HG03521 (cell line): ENCODE results near the gene FUCA1.
"Not testable (repeated sequence)": the region's sequence is repeated elsewhere in the genome, so short reads cannot be mapped to it uniquely, and the experiment has no call there.

ENCODE experiments used
- ATAC-seq: cut with Tn5 transposase; IDR thresholded peaks from one replicate; pipeline ENCODE4 v1.9.1; 2021; ENCODE audit warnings: mild to moderate bottlenecking, moderate library complexity; ENCODE audit not compliant: unreplicated experiment

FUCA1 gene

DNA sequence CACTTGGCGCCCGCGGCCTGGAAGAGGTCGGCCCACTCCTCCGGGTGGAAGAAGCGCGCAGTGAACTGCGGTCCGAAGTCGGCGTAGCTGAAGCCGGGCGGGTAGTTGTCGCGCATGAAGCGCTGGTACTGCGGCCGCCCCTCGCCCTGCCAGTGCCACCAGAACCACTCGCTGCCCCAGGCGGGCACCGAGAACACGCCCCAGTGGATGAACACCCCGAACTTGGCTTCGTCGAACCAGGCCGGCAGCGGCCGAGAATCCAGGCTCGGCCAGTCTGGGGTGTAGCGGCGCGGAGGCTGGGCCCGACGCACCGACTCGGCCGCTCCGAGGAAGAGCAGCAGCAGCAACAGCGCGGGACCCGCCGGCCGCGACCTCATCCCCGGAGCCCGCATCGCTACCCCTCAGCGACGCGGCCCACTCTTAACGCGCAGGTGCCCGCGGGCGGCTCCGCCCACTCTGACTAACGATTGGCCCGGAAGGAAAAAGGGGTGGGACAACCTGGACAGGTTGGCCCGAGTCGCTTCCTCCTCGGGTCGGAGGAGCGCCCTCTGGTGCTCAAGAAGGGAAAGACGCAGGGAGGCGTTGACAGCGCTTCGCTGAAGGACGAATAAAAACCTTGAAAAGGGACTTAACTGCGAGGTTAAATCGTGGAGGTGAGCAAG, at the start of gene FUCA1:
FUCA1 (minus strand) TSS at position 396 of the 662 bp plus-strand sequence; CDS start at position 392, 4 bp downstream.
- ATAC-seq: peak; percentile 89

DNA sequence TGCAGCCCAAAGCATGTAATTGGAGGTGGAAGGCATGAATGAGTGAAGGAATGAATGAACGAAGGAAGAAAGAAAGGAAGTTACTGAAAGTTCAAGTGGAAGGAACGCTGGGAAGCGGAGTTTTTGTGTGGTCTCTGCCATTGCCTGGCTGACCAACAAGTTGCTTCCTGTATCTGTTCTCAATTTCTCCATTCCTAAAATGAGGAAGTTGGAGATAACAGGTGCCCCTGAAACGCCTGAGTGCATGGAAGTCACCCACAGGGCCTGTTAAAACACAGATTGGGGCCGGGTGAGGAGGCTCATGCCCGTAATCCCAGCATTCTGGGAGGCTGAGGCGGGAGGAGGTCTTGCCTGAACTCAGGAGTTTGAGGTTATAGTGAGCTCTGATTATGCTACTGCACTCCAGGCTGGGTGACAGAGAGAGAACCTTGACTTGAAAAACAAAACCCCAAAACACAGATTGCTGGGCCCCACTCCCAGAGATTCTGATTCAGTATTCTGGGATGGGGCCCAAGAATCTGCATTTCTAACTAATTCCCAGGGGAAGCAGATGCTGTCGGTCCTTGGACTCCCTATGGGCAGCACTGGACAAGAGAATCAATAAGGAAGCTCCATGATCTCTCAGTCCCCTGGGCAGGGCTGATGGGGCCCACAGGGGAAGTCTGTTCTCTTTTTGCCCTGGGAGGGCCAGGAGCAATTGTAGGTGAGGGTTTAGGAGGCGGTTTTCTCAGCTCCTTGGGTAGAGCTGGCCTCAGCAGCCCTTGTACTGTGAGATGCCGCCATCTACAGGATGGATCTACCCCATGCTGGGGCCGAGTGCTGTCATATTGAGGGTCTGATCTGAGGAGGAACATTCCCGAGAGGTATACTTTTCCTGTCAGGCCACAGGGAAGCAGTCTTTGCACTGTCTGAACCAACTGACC, 48.4 kb upstream of the FUCA1 start:
- peak; percentile 66 for ATAC-seq

DNA sequence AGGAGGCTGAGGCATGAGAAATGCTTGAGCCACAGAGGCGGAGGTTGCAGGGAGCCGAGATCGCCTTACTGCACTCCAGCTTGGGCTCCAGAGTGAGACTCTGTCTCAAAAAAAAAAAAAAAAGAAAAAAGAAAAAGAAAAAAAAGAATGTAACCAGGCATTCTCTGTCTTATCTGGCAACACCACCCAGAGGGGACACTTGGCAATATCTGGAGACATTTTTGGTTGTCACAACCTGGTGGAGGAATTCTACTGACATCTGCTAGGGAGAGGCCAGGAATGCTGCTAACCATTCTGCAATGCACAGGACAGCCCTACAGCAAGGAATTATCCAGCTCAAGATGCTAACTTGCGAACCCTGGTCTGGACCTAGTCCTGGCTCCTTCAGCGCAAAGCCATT, 47.4 kb upstream of the FUCA1 start:
- no peak for ATAC-seq

DNA sequence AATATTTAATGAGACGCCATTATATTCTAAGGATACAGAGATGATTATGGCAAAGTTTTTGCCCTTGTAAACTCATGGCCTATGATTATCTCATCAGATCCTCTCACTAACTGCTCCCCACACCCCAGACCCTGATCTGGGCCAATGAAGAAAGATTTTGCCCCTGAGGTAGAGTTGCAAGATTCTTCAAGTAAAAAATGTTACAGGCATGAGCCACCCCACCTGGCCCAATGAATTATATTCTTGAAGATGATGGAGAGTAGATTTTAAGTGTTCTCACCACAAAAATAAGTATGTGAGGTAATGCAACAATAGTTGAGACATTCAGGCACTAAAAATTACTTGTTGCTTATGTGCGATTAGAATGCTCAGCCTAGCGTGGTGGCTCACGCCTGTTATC, 46.8 kb upstream of the FUCA1 start:
- ATAC-seq: no peak

DNA sequence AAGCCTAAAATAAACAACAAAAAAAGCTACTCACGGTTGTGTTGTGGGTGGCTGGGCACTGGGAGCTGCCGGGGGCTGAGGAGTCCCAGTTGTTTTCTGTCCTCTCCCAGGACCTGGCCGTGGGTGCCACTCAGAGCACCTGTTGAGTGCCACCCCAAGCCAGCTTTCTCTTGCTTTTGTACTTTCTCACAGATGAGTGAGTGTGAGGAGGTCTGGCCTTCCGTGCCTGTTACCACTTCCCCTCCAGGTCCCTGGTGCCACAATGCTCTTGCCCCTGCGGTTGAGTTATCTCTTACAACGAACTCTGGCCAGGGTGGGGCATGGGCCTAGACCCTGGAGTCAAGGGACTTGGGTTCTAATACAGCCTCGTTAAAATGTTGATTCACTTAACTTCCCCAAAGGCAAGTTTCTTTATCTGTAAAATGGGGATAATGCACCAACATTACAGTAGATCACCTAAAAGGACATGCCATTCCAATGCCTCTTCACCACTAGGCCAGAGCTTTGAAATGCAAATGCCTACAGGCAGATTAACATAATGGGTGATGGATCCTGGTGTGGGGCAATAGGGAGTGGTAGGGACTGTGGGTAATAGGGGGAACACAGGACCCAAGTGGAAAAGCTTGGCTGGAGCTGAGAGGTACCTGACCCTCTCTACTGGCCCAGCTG, 45.3 kb upstream of the FUCA1 start, which contains the start of gene CNR2:
CNR2 (minus strand) TSS at position 151 of the 669 bp plus-strand sequence. CDS start 37,745 bp downstream, outside the sequence.
- ATAC-seq: no peak

DNA sequence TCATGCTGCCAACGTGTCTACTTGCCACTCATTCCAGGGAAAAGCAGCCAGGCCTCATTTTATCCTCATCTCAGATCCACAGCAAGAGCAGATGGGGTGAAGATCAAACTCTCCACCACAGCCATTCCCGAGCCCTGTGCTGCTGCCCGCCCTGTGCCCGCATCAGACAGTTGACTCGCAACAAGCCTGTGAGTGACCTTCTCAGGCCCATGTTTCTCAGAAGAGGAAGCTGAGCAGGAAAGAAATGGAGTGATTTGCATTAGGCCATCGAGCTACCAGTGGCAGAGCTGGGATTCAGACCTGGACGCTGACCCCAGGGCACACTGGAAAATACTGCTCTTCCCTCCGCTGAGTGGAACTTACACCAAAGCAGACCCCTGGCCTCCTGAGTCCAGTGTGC, 43.8 kb upstream of the FUCA1 start:
- no peak for ATAC-seq

DNA sequence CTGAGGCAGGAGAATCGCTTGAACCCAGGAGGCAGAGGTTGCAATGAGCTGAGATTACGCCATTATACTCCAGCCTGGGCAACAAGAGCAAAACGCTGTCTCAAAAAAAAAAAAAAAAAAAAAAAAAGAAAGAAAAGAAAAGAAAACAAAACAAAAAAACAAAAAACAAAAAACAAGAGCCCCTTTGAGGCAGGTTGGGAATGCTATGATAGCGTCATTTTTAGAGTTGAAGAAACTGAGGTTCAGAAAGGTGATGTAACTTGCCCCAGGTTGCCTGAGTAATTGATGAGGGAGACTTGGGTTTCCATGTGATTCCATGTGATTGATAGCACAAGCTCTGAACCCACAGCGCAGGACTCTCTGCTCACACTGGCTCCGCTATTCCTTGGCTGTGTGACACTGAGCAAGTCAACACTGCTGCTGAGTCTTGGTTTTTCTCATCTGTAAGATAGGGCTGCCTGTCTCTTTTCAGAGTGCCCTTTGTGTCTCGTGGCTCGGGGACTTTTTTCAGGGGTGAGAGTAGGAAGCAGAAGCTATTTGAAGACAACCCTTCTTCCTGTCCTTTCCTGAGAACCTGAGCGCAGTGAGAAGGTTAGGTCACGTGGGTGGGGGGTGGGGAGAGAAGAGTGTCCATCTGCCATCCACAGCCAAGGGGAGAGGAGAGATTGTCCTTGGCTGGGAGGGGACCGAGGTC, 42.6 kb upstream of the FUCA1 start:
- ATAC-seq: no peak

DNA sequence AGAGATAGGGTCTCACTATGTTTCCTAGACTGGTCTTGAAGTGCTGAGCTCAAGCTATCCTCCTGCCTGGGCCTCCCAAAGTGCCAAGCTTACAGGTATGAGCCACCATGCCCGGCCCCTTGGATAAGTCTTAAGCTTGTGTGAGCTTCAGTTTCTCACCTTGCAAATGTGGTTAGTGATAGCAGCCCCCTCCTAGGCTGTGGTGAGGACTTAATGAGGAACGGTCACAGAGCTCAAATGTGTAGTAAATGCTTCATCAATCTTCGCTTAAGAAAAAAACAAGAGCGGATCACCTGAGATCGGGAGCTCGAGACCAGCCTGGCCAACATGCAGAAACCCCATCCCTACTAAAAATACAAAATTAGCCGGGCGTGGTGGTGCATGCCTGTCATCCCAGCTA, 42.1 kb upstream of the FUCA1 start:
- no peak for ATAC-seq

DNA sequence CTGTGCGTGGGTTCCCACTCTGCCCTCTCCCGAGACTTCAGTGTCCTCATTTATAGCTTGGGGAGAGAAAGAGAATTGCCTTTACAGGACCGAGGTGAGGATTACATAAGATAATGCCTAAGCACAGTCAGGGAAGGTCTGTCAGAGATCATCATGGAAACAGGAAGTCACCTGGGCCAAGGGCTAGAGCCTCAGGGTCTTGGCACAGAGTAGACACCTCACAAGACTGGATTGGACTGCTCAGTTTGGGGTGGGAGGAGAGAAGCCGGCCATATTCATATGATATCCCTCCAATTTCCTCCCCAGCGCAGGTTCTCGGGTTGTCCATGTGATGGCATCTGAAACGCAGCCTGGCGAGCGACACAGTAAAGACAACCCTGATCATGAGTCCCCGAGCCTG, 41.3 kb upstream of the FUCA1 start:
- no peak for ATAC-seq

DNA sequence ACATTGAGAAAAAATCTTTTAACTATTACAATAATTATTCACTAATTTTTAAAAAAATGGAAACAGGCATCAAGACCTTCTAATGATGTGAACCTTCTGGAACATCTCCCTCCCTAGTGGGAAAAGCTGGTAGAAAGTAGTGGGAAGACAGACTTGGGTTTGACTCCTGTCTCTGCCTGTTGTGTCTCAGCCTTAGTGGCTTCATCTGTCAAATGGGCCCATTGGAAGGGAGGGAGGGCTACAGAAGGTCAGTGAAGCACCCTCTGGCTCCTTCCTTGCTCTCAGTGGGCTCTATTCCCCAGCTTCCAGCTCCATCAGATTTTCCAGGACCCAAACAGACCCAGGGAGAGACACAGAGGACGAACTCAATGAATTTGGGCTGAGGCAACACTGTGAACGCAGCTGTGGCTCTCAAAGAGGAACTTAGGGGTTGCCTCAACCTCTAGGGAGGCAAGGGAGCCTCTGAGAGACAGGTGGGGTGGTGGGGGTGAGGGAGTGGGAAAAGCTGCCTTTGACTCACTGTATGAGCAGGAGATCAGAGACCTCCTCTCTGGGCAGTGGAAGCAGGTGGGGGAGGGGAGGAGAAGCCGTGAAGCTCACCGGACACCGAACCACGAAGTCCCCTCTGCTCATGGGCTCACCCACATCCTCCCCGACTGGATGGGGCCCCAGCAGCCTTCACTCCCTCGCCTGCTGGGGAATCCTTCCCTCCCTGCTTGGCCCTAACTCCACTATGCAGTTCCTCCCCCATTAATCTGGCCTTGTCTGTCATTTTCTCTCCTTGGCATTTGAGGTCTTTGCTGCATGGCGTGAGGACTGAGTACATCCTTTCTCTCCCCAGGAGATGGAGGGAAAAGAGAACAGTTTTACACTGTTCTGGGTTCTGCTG, 40.6 kb upstream of the FUCA1 start:
- ATAC-seq: no peak

DNA sequence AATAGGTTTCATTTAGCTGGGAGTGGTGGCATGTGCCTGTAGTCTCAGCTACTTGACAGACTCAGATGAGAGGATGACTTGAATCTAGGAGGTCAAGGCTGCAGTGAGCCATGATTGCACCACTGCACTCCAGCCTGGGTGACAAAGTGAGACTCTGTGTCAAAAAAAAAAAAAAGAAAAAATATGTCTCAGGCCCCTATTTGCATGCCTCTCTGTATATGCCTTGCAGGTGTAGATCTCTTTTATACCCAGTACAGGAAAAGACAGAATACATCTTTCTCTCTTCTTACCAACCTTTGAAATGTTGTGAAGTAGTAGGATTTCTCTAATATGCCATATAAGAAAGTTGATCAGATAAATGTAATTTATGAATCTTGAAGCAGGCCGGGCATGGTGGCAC, 38.6 kb upstream of the FUCA1 start:
- no peak for ATAC-seq

DNA sequence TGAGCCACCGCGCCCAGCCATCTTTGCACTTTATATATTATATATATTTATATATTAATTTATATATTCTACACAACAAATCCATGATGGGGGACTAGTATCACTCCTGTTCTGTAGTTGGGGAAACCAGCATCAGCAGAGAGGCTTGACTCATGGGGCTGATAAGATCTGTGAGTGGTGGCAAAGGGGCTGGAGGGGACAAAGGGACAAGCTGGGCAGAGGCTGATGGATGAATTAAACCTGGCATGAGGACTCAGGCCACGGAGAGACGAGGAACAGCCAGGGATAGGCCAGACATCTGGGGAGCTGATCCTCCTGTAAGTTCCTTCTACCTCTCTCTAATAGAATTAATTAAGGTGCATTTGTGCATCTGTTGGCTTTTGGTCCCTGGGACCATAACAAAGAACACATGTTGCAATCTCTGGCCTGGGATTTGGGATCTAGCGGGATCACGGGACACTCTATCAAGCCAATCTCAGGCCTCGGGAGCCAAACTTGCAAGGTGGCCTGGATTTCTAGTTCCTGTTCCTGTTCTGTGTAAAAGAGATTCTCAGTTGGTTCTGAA, 37.5 kb upstream of the FUCA1 start:
- ATAC-seq: no peak

DNA sequence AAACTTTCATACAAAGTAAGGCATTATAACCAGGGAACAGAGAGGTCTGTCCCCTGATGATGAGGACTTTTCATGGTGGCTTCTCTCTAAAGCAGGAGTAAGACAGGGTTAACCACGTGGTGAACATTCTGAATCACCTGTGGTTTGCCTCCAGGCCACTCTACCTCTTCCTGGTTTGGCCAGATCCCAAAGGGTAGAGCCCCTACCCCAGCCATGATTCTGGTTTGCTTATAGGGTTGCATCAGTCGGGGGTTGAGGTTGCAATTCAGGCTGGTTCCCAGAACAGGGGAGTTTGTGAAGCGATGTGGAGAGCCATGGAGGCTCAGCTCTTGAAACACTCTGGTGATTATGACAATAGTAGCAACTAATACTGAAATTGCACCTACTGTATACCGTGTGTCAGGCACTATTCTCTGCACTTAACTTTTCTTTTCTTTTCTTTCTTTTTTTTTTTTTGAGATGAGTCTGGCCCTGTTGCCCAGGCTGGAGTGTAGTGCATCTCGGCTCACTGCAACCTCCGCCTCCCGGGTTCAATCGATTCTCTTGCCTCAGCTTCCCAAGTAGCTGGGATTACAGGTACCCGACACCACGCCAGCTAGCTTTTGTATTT, 36.8 kb upstream of the FUCA1 start:
- no peak for ATAC-seq

DNA sequence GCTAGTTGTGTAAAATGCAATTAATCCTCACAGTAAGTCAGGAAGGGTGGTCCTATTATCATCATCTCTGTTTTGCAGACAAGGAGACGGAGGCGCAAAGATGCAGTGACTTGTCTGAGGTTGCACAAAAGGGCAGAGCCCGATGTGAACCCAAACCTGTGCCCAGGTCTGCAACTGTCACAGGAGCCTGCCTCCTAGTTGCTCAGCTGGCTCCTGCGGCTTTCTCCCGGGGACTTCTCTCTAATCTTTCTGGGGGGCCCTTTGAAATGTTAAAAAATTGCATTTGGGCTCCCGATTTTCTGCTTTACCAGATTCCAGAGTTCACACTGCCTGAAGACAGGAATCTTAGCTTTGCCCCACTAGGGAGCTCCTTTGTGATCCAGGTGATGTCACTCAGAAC, 35.7 kb upstream of the FUCA1 start:
- ATAC-seq: no peak

DNA sequence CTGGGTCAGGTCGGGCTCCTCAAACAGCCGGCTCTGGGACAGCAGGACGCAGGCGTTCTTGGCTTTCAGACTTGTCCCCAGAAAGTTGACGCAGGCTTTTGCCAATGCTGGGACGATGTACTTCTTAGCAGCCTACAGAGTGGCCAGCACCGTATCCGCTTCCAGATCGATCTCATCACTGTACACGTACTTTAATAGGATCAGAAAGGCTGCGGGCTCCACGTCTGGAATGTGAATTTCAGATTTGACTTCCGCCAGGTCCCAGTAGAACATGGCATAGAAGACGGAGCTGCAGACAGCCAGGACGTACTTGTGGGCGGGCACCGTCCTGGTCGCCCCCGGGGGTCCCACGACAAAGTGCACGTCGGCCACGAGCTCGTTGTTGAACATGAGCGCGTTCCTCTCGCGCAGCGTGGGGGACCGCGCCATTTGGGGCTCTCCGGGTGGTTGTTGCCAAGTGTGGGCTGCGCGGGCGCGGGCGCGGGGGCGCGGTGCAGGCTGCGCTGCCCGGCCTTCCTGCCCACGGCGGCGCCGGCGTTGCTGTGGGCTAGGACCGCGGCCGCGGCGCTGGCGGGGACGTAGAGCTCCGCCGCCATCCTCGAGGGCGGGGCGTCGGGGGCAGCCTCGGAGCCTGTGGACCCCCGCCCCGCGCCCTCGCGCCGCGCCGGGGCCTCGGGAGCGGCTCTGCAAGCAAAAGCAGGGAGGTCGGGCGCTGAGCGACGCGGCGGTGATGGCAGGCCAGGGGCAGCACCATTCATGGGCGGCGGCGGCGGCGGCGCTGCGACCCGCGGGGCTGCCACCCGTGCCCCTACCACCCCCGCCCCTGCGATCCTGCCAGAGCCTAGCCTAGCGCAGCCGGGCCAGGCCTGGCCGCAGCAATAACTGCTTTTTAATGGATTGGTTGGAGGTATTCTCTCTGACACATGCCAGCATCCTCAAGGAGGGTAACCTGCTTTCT, 34.5 kb upstream of the FUCA1 start:
- ATAC-seq: no peak

DNA sequence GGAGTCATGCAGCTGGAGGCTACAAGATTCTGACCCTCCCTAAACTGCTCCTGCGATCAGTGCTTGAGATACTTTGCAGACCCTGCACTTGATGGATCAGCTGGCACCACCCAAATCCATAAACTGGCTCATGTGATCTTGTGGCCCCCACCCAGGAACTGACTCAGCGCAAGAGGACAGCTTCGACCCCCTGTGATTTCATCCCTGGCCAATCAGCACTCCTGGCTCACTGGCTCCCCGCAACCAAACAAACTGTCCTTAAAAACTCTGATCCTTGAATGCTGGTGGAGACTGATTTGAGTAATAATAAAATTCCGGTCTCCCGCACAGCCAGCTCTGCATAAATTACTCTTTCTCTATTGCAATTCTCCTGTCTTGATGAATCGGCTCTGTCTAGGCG, 31.9 kb upstream of the FUCA1 start:
- not testable (repeated sequence) for ATAC-seq

DNA sequence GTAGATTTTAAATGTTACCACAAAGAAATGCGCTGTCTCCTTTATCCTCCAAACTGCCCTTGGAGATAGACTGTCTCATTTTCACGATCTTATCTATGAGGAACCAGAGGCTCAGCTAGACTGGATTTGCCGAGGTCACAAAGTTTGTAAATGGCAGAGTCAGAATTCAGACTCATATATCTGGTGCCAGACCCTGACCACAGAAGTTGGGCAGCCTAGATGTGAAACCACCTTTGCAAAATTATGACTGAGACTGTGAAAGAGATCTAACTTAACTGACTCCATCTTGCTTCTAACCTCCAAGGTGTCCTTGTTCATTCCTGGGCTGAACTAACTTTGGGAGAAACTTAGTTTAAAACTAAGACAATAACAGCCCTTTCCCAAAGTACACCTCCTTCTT, 31.0 kb upstream of the FUCA1 start:
- no peak for ATAC-seq

DNA sequence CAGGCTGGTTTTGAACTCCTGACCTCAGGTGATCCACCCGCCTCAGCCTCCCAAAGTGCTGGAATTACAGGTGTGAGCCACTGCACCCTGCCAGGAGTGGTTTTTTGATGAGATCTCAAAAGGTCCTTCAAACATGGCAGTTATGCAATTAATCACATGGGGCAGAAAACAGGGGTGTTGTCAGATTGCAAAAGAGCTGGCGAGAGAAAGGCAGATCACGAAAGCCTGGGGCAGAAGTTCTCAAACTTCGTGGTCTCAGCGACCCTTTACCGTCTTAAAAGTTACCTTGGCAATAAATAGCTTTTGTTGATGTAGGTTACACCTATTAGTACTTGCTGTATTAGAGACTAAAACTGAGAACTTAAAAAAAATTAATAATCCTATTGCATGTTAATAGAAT, 29.0 kb upstream of the FUCA1 start:
- no peak for ATAC-seq
